Activated T-helper 1 cell treated with anti-CD3 and anti-CD28 coated beads, Interleukin-12 subunit alpha, Interleukin-12 subunit beta, Interleukin-2, Interleukin-4 antibody, amounts not matched to agents 30 ng/mL and 10 ng/mL and 1 ng/mL, durations not matched to agents 14 hours and 24 hours and 36 hours (primary cell): Measurements from ENCODE around the gene OSBPL8. TPM values are rescaled to one million over a fixed set of nuclear protein-coding genes. Genes with fewer than 3 reads are reported as not detected.

Experiments used
- DNase-seq: peaks from one replicate; pipeline ENCODE4 v3.0.0; 2021; ENCODE audit warnings: low spot score
- H3K27ac Mint-ChIP-seq: one replicate; pipeline ENCODE4 v1.8.0; 2021; ENCODE audit warnings: mild to moderate bottlenecking, mixed read lengths
- H3K27me3 Mint-ChIP-seq: one replicate; pipeline ENCODE4 v1.8.0; 2022; ENCODE audit warnings: mild to moderate bottlenecking, moderate library complexity, mixed read lengths; ENCODE audit not compliant: insufficient read depth
- H3K36me3 Mint-ChIP-seq: one replicate; pipeline ENCODE4 v1.8.0; 2021; ENCODE audit warnings: low read depth, mixed read lengths
- H3K4me1 Mint-ChIP-seq: one replicate; pipeline ENCODE4 v1.8.0; 2021; ENCODE audit warnings: low read depth, mixed read lengths
- H3K4me3 Mint-ChIP-seq: one replicate; pipeline ENCODE4 v1.8.0; 2021; ENCODE audit warnings: mild to moderate bottlenecking, moderate library complexity, mixed read lengths
- H3K9me3 Mint-ChIP-seq: one replicate; pipeline ENCODE4 v1.8.0; 2021; ENCODE audit warnings: mixed read lengths
- intact Hi-C: fragments of 100-400 bp; cut with micrococcal nuclease; formaldehyde crosslinking; loops from one replicate; pipeline ENCODE4 v1.15.1; 2024
- total RNA-seq: library from RNA; stranded (reverse); gene quantifications from 2 replicates; pipeline ENCODE4 v1.2.3, GENCODE V29; 2022

The OSBPL8 gene
- total RNA-seq, 1 donor from 2014 or later = 86.9 TPM

DNA sequence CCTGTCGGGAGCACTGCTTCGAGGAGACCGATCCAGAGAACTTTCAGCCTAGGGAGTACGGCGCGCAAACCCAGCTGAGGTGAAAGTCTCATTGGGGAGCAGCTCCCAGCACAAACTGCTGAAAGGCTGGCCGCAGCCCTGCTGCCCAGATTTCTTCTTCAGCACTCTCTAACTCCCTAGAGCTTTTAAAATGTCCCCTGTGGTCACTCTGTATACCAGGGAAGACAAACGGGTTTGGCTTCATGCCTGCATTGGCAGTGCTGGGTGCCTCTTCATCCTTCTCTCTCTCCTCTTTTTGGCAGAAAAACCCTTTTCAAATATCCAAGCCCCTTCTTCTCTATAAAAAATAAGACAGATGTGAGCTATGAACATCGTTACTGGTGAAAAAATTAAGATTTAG is 246.3 kb downstream of the OSBPL8 start:
- Mint-ChIP-seq H3K27ac (no peak overlapping the region), H3K4me1 (no peaks in the 10 kb centered on the region), H3K36me3 (no peaks in the 10 kb centered on the region), H3K27me3 (peaks cover 16% of the 10 kb centered on the region), H3K9me3 (no peaks in the 10 kb centered on the region), H3K4me3 (no peak overlapping the region)
- no peak for DNase-seq
- intact Hi-C loops = no loop called here

- Mint-ChIP-seq H3K36me3 (no peaks in the 10 kb centered on the region), H3K9me3 (no peaks in the 10 kb centered on the region), H3K4me1 (no peaks in the 10 kb centered on the region), H3K27me3 (peaks cover 19% of the 10 kb centered on the region), H3K4me3 (no peak overlapping the region), H3K27ac (no peak overlapping the region)
- no peak for DNase-seq
- intact Hi-C loops = no loop called here
These were observed 247.3 kb downstream of the OSBPL8 start for GRCh38 chr12:76312315-76312714.

- Mint-ChIP-seq H3K4me3 (no peak overlapping the region), H3K4me1 (no peaks in the 10 kb centered on the region), H3K9me3 (no peaks in the 10 kb centered on the region), H3K36me3 (no peaks in the 10 kb centered on the region), H3K27ac (no peak overlapping the region), H3K27me3 (peaks cover 19% of the 10 kb centered on the region)
- no peak for DNase-seq
- intact Hi-C loops = no loop called here
These were observed 247.8 kb downstream of the OSBPL8 start for GRCh38 chr12:76311796-76312195.

GRCh38 chr12:76310110-76310509 is 249.5 kb downstream of the OSBPL8 start:
- Mint-ChIP-seq H3K36me3 (no peaks in the 10 kb centered on the region), H3K4me1 (no peaks in the 10 kb centered on the region), H3K4me3 (no peak overlapping the region), H3K9me3 (no peaks in the 10 kb centered on the region), H3K27ac (no peak overlapping the region), H3K27me3 (peaks cover 17% of the 10 kb centered on the region)
- DNase-seq = no peak
- intact Hi-C loops = no loop called here

GRCh38 chr12:76308866-76309265 is 250.7 kb downstream of the OSBPL8 start:
- Mint-ChIP-seq H3K27ac (no peak overlapping the region), H3K9me3 (no peaks in the 10 kb centered on the region), H3K36me3 (no peaks in the 10 kb centered on the region), H3K4me3 (no peak overlapping the region), H3K27me3 (peaks cover 15% of the 10 kb centered on the region), H3K4me1 (no peaks in the 10 kb centered on the region)
- intact Hi-C loops = no loop called here
- no peak for DNase-seq

DNA sequence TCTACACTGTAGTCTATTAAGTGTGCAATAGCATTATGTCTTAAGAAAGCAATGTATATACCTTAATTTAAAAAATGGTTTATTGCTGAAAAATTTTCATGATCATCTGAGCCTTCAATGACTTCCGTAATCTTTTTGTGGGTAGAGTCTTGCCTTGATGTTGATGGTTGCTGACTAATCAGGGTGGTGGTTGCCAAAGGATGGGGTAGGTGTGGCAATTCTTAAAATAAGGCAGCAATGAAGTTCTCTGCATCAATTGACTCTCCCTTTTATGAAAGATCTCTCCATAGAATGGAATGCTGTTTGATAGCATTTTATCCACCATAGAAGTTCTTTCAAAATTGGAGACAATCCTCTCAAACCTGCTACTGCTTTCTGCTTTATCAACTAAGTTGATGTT is 252.5 kb downstream of the OSBPL8 start:
- Mint-ChIP-seq H3K9me3 (no peaks in the 10 kb centered on the region), H3K36me3 (no peaks in the 10 kb centered on the region), H3K4me1 (no peaks in the 10 kb centered on the region), H3K27me3 (peaks cover 11% of the 10 kb centered on the region), H3K4me3 (no peak overlapping the region), H3K27ac (no peak overlapping the region)
- intact Hi-C loops = no loop called here
- DNase-seq = no peak

GRCh38 chr12:76303989-76304460 is 255.5 kb downstream of the OSBPL8 start:
- no peak for DNase-seq
- no peaks in the 10 kb centered on the region for H3K36me3 Mint-ChIP-seq
- H3K27me3 Mint-ChIP-seq = peaks cover 3% of the 10 kb centered on the region
- H3K27ac Mint-ChIP-seq = no peak overlapping the region
- no peak overlapping the region for H3K4me3 Mint-ChIP-seq
- H3K4me1 Mint-ChIP-seq = no peaks in the 10 kb centered on the region
- no peaks in the 10 kb centered on the region for H3K9me3 Mint-ChIP-seq
- intact Hi-C loops = no loop called here

- Mint-ChIP-seq H3K27me3 (peaks cover 3% of the 10 kb centered on the region), H3K4me3 (no peak overlapping the region), H3K27ac (no peak overlapping the region), H3K9me3 (no peaks in the 10 kb centered on the region), H3K4me1 (no peaks in the 10 kb centered on the region), H3K36me3 (no peaks in the 10 kb centered on the region)
- no peak for DNase-seq
- intact Hi-C loops = no loop called here
These were observed 256.2 kb downstream of the OSBPL8 start for GRCh38 chr12:76303365-76303764.

Other genes starting within 250 kb of the OSBPL8 start
- 3.7 and 4.1 TPM in 2 replicates for gene BBS10, start 211.4 kb downstream of the OSBPL8 start, total RNA-seq
- gene ZDHHC17, start 204.3 kb upstream of the OSBPL8 start, total RNA-seq = 23.3 and 32.3 TPM in 2 replicates